ENCODE measurements around the gene TDRKH.

DNA sequence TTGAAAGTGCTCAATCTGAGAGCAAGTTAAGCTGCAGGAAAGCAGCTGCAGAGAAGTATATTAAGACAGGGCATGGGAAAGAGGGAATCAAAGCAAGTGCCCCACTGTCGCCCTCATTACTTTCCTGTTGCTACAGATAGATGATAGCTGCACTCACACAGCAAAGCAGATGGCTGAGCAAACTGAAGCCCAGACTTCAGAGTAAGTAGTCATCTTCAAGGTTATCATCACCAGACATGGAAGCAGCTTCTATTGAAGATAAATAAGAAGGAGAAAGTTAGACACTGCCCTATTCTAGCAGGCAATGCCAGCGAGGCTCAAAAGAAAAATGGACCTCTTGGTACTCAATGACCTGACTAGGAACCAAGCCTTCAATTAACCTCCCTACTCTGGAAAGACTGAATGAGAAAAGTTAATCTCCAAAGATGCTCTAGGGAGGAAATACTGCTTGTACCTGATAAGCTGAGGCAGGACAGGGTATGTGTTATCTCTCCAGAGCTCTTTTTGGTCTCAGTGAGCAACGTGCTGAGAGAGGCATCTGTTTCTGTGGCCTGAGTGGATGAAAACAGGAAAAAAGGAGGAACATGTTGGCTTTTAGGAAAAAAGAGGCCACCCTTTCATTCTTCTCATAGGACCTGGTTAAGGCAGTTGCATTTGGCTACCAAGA, 15.9 kb downstream of the TDRKH start:
- TF ChIP-seq EZH2 (IDR thresholded peaks at IDR 0.05; ENCODE audit: insufficient read depth, poor library complexity, severe bottlenecking) (no peak), EZH2phosphoT487 (IDR thresholded peaks at IDR 0.05; ENCODE audit: insufficient read depth, low read depth) (no peak)

All from GM23248 (cell line).